NCI-H128 (cell line): ENCODE data around the gene KCNIP3.
A peak's percentile ranks its signal among the peaks of the same experiment; 100 is the strongest.

Experiments
- DNase-seq: peaks from one replicate; lab custom pipeline; 2025; ENCODE audit not compliant: unreplicated experiment; lab: John Stamatoyannopoulos, UW

The KCNIP3 gene

DNA sequence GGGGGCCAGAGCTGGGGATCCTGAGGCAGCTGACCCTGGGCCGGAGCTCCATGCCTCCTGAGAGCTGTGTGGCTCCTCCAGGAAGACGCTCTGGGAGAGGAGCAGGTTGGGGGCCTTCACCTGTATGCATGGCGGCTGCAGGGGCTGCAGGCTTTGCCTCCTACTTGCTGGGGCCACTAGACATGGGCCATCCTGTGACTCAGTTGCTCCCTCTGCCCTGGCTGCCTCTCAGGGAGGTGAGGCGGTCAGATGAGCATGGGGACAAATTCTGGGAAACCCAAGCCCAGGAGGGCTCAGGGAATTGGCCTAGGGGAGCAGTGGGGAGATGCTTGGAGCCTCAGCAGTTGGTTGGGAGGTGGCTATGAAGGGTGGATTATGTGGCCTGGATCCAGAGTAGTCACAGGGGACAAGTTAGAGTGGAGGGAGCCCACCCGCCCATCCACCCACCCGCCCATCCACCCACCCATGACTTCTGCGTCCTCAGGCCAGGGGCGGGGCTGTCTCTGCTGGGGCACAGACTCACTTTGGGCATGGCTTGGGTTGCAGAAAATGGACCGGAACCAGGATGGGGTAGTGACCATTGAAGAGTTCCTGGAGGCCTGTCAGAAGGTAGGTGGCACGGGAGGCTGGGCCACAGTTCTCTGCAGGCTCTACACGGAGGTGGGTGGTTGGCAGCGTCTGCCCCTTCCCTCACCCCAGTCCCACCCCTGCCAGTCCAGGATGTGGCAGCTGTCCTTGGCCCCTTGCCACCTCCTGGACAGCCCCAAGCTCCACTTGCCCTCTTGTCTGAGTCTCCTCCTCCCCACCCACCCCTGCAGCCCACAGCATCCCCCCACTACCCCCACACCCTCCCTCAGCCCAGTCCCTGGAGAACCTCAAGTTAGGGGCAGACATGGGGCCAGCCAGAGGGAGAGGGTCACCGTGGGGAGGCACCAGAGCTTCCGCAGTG, 85.8 kb downstream of the KCNIP3 start:
- DNase-seq = no peak

DNA sequence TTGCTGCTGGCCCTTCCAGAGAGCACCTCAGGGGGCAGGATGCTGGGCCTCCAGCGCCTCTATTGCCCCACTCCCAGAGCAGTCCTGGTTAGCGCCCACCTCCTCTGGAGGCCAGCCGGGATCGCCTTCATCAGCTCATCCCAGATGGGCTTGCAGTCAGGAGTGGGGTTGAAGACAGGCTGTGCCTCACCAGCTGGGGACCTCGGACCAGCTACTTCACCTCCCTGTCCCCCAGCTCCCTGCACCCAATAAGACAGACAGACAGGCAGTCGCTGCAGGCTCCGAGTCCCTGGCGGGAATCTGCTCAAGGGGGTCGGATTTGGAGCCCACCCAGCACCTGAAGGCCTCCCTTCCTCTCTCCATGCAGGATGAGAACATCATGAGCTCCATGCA, 86.5 kb downstream of the KCNIP3 start:
- DNase-seq = no peak

- no peak for DNase-seq
Measured at GRCh38 chr2:95384854-95385569, 87.9 kb downstream of the KCNIP3 start.

- DNase-seq = no peak
Measured at GRCh38 chr2:95385570-95385984, 88.4 kb downstream of the KCNIP3 start.

DNA sequence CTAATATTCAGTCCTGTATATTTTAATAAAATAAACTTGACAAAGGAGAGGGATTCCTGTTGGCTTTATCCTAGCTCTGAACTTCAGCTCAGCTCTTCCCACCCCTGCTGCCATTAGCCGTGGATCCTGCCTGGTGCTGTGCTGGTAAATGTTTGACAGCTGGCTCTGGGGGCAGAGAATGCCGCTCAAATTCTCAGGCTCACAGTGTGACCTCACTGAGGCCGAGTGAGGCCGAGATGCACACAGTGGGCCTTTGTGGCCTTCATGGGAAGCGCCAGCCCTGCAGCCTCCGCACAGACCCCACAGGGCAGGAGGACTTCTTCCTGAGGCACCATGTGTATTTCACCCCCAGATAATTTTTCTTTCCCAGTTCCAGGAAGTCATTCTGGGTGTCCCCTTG, 88.9 kb downstream of the KCNIP3 start:
- DNase-seq = no peak

DNA sequence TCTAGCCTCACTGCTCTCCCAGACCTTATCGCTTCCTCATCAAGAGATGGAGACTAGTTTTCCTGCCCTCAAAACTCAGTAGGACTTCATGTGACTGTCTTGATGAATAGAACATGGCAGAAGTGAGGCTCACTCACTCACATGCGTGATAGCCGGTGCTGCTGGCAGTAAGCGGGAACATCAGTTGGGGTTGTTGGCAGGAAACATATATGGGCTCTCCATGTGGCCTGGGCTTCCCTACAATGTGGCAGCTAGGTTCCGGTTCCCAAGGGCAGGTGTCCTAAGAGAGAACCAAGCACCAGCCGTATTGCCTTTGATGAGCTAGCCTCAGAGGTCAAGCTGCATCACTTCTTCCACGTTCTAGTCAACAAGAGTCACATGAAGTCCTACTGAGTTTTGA, 90.2 kb downstream of the KCNIP3 start:
- DNase-seq = no peak

DNA sequence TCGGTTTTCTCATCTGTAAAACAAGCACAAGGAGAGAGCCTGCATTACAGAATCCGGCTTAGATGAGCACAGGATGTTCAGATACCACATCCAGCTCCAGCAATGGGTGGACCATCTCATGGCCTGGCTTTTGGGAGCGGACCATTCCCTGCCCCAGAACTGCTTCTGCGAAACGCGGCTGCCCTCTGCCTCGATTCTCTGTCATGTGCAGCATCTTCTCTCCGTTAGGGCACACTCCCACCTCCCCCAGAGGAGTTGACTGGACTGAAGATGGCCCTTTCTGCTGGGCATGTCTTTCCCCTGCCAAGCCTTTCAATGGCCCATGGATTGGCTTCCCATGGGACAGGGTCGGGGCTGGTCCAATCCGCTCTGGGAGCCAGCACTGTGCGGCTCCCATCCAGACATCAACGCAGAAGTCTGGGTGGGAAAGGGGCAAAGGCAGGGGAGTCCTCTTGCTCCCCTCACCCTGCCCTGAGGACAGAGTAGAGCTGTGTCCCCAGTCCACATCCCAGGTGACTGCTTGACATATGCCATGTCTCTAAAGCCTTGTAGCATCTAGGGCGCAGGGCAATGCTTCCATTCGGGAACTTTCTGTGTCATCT, 91.0 kb downstream of the KCNIP3 start:
- DNase-seq = no peak

- no peak for DNase-seq
Measured at GRCh38 chr2:95388856-95389244, 91.7 kb downstream of the KCNIP3 start.

DNA sequence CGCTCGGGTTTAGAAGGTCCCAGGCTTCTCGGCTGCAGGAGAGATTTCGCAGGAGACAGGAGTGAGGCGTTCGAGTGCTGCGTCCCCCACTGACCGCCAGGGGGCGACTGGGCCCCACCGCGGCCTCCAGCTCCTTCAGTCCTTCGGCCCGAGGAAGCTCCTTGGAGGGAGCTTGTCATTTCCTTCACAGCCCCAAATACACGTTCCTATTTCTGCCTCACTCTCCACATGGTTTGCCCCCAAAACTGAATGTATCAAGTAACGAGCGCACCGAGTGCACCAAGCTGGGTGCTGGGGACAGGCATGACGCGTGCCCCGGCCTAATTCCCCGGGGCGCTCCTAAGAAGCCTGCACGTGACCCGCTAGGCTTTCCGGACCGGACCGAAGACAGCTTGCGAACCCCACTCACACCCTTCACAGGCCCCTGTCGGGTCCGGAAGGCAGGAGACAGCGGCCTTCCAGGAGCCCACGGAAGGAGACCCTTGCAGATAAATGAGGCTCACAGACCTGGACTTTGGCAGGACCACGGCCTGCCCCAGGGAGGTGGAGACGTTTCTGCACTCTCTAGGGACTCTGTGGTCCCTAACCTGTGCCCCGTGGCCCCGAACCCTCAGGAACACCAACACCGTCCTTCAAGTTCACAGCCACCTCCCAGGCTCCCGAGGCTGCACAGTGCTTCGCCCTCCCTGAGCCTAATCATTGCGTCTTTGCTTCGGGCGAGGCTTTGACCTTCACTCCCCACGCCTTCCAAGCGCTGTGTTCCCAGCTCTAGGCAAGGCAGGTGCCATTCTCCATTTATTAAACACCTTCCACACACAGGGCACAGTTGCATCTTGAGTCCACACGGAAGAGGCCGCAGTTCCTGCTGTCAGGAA, 92.3 kb downstream of the KCNIP3 start:
- no peak for DNase-seq

DNA sequence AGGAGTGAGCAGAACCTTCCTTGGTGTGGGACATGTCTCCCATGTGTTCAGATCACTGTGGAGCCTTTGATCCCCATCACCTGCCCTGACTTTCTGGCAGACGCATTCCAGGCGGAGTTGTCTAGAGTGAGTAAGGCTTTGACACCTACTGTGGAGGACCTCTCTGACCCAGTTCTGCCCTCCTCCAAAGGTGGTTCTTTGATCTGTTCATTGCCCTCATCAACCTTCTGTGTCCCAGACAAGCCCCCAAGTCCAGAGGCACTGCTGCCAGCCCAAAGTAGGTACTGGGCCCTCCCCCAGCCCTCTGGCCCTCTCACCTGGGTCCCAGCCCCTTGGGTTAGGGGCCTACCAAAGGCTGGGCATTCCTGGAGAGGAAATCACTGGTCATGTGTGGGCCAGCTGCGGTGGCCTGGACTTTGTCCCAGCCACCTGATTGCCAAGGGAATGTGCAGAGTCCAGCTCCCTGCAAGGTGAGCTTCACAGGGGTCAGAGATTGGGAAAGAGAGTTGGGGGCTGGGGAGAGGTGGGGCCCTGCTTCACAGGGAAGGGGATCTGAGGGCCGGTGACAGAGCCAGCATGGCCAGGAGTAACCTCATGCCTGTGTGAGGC, 93.2 kb downstream of the KCNIP3 start:
- no peak for DNase-seq

- no peak for DNase-seq
Measured at GRCh38 chr2:95390881-95391321, 93.8 kb downstream of the KCNIP3 start.

GRCh38 chr2:95391641-95392310, 94.6 kb downstream of the KCNIP3 start:
- DNase-seq = no peak

DNA sequence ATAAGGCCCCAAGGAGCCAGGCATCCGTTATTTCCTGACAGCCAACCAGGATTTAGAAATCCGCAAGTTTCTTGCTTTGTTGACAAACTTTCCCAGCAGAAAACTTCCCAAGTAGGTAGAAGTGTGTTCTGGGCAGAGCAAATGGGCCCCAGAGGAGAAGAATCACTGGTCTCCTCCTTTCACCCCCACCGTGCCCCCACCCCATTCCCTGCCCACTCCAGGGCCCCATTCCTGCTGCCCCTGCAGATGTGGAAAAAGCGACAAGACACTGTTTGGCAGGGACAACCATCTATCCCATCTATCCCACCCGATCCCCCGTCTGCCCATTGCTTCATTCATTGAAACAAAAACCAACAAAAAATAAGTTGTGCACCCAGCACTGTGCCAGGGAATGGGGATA, 95.2 kb downstream of the KCNIP3 start:
- no peak for DNase-seq

DNA sequence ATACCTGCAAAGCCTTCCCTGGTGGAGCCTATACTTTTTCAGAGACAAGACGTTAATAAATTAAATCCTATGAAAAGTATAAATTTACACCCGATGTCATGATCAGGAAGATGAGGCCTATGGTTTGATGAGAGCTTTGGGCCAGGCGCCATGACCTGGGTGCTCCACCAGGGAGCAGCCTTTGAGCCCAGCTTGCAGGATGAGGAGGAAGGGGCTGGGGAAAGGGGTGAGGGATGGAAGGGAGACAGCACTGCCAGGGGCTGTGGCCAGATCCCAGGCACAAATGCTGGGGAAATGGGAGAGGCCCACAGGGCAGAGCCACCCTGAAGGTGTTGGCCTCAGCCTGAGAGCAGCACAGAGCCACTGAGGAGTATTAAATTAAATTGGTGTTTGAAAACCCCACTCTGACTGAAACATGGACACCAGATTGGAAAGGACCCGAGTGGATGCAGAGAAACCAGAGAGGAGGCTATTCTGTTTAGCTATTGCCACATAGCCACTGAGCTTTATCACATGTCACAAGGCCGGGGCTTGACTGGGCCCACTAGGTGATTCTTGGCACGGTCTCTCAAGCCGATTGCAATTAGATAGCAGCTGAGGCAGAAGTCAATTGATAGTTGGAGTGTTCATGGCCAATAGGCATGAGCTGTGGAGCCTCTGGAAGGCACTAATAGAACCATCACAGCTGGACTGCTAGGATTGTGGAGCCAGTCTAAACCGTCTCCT, 95.7 kb downstream of the KCNIP3 start:
- DNase-seq = no peak

DNA sequence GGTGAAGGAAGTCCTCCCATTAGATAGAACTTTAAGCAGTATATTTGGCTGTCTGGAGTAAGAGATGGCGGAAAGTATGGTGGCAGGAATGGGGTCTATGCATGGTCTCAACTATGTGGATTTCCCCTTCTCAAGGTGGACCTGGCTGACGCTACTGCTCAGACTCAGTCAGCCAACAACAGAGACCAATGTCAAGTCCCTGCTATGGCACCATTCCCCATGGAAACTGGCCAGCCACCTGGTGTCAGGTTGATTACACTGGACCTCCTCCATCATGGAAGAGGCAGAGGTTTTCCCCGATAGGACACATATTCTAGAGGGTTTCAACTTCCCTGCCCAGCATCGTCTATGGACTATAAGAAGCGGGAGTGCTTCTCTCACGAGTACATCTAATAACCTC, 96.8 kb downstream of the KCNIP3 start:
- DNase-seq = no peak

DNA sequence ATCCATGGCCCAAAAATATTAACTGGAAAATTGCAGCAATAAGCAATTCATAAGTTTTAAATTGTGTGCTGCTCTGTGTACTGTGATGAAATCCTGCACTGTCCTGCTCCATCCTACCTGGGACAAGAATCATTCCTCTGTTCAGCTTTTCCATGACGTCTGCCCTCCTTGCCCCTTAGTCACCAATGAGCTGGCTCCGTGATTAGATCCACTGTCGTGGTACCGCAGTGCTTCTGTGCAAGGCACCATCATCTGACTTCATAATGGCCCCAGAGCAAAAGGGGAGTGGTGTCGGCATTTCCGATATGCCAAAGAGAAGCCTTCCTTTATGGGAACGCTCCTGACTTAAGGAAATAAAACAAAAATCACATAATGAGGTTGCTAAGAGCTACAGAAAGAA, 101.9 kb downstream of the KCNIP3 start:
- no peak for DNase-seq

GRCh38 chr2:95401480-95401879, 104.3 kb downstream of the KCNIP3 start:
- DNase-seq = no peak

- DNase-seq = peak; percentile 3
Measured at GRCh38 chr2:95402004-95402369, 104.8 kb downstream of the KCNIP3 start.
